Activated CD4-positive, alpha-beta T cell treated with anti-CD3 and anti-CD28 coated beads, Interleukin-2, amount 50 U/mL, for 16 hours (primary cell): ENCODE measurements around the gene EXOC1.
"Not testable (repeated sequence)": the region's sequence is repeated elsewhere in the genome, so short reads cannot be mapped to it uniquely, and the experiment has no call there.

Experiments used
- DNase-seq: peaks from one replicate; pipeline ENCODE4 v3.0.0-alpha.2; 2020

Gene EXOC1

DNA sequence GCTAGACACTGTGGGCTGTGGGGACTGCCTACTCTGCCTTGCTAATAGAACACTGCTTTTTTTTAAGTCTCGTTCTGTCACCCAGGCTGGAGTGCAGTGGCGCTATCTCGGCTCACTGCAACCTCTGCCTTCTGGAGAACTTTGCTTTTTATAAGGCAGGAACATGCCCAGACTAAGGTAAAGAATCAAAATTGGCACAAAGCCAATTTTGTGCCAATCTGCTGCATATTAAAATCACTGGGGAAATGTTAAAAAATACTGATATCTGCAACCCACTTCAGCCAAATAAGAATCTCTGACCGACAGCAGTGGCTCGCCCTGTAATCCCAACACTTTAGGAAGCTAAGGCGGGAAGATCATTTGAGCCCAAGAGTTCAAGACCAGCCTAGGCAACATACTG, 58.8 kb downstream of the EXOC1 start:
- DNase-seq = no peak

DNA sequence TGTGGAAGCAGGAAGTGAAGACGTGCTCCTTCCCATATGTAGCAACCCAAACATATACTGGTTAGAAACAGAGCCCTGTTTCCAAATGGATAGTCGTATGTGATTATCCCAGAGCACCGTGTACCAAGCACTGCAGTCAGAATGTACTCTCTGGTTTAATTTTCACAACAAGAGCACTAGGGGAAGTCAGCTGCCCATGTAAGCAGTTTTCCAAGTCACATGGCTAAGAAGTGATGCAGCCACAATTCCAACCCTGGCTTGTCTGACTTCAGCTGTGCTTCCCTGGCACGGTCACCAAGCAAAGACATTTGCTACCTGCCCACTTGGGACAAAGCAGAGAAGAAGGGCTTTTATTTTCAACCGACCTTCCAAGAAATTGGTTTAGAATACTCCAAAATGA, 67.1 kb downstream of the EXOC1 start:
- DNase-seq = no peak

DNA sequence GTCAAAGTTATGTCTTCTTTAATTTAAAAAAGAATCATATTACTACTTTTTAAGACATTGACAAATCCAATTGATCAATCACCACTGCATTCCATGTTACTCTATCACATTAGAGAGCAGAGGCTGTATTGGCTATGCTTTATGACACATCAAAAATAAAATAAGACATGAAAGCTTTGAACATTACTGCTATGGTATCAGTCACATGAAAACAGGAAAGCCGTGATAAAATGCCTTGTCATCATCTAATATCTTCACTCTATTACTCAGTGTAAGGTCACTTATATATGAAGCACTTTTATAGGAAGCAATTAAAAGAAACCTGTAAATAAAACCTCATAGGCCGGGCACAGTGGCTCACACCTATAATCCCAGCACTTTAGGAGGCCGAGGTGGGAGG, 67.6 kb downstream of the EXOC1 start:
- DNase-seq = no peak

DNA sequence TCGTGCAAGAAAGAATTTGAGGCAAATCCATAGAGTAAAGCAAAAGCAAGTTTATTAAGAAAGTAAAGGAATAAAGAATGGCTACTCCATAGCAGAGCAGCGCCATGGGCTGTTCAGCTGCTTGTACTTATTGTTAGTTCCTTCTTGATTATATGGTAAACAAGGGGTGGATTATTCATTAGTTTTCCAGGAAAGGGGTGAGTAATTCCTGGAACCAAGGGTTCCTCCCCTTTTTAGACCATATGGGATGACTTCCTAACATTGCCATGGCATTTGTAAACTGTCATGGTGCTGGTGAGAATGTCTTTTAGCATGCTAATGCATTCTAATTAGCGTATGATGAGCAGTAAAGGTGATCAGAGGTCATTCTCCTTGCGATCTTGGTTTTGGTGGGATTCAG, 71.8 kb downstream of the EXOC1 start:
- no peak for DNase-seq

DNA sequence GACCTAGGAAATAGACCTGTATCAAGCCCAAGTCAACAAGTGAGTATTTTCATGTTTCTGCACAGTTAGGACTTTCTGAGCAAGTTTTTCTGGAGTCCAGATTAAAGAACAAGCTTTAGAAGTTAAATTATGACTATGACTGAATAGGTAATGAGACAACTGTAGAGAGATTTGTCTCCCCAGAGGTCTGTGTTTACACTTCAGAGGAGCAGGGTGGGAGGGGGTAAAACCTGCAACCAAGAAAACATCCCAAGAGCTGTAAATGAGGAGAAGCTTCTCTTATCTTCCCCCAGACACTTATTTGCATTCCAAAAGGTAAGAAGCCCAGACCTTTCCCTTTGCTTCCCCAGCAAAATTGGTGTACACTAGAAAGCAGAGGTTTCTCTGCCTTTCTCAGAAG, 73.2 kb downstream of the EXOC1 start:
- DNase-seq = no peak

DNA sequence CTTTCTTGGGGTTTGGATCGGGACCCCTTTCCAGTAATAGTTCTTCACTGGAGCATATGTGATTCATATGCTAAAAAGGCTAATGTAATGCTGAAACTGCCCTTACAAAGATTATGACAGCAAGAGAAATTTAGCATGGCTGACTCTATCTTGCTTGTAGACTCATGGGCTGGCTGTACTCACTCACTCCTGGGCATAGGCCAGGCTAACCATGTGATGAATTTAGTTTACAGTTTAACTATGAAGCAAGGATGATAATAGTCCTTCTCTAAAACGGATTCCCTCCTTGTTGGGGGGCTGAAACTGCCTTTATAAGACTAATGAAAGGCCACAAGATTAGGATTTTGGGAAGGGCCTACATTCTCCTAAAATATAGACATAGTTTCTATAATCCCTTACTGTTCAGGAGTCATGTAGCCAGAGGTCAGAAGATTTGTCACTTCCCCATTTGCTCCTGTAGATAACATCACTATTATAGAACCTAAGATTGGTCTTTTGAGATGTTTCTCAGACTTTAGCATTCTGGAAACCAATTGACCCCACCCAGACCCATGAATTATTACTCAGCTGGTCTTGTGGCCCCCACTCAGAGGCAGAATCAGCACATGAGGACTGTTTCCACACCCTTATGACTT, 74.5 kb downstream of the EXOC1 start:
- no peak for DNase-seq

DNA sequence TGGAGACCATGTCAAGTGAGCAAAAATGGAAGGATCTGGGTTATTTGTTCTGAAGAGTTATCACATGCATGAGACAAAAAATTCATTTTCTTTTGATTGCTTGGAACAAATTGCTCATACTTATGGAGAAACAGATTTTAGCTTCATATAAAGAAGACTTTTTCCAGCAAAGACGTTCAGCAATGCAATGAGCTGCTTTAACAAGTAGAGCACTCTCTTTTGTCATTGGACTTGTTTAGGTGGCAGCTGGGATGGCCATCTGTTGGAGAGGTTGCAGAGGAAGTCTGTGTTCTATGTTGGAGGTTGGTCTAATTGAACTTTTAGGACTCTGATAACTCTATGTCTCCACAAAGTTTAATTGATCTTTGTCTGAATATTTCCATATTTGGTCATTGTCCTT, 75.4 kb downstream of the EXOC1 start:
- no peak for DNase-seq

DNA sequence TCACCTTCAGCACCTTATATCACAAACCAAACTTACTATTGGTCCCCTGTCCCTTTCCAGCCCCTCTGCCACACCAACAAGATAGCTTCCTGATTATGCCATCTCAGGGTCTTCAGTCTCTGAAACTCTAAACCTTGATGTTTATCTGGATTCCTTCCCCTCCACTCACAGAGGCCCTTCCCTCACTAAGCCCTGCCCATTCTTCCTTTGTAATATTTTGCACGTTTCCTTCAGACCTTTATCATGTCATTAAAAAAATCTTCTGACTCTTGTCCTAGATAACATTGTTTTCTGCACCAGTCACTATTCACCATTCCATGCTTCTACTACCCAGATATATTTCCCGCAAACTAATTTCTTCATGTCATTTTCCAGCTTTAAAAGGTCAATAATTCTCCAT, 77.6 kb downstream of the EXOC1 start:
- DNase-seq = no peak

DNA sequence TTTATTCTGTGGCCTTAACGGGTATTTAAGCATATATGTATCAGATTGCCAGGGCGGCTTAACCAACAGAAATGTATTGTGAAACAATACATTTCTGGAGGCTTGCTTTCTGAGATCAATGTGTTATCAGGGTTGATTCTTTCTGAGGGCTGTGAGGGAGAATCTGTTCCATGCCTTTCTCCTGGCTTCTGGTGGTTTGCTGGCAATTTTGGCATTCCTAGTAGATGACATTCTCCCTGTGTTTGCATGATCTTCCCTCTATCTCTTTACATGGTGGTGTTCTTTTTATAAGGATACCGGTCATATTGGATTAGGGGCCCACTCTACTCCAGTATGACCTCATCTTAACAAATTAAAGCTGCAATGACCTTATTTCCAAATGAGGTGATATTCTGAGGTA, 78.4 kb downstream of the EXOC1 start:
- no peak for DNase-seq

DNA sequence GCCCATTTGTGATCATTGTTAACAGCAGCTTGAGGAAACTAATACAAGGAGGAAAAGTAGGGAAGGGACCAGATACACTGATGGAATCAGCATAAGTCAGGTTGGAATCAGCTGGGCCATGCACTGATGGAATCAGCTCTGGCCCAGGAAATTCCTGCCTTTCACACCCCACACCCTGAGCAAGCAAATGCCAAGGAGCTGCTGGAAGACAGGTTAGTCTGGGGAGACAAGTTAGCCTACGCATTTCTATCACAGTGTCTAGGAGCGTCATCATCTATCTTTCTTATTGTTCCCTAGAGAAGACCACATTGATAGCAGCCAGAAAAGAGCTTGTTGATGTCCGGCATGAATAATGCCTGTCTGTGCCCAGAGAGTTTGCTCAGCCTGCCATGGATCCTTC, 79.1 kb downstream of the EXOC1 start:
- DNase-seq = no peak

DNA sequence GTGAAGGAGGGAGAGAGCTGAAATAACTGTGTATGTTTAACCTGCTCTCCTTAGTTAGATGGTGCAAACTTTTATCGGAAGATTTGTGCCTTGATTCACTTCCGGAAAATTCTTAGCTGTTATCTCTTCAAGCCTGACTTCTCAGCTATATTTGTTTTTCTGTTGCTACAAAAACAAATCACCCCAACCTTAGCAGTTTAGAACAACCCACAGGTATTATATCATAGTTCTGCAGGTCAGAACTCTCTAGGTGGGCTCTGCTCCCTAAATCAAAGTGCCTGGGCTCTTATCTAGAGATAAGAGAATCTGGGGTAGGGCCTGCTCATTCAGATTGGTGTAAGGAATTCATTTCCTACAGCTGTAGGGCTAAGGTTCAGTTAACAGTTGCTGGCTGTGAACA, 80.2 kb downstream of the EXOC1 start:
- no peak for DNase-seq

DNA sequence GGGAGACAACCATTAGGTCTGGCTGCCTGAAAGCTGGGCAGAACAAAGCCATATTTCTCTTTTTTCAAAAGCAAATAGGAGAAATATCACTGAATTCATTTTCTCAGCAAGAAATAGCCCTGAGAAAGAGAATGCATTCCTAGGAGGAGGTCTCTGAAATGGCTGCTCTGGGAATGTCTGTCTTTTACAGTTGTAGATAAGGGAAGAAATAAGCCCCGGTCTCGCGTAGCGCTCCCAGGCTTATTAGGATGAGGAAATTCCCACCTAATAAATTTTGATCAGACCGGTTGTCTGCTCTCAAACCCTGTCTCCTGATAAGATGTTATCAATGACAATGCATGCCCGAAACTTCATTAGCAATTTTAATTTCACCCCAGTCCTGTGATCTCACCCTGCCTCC, 82.5 kb downstream of the EXOC1 start:
- not testable (repeated sequence) for DNase-seq

DNA sequence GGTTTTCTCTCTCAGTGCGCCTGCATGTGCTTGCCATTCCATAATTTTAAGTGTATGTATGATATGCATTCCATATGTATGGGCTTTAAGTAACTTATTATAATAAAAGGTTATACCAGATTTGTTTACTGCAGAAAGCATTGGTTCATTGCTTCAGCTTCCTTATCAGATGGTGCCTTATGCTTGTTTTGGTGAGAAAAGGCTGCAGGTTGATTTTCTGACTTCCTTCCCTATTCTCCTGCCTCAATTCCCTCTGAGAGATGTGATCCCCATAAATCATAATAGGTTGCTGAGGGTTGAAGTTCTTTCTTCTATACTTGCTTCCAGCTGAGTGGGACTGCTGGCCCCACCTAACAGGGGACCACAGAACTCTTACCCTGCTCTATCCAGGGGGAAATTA, 85.0 kb downstream of the EXOC1 start:
- DNase-seq = no peak

DNA sequence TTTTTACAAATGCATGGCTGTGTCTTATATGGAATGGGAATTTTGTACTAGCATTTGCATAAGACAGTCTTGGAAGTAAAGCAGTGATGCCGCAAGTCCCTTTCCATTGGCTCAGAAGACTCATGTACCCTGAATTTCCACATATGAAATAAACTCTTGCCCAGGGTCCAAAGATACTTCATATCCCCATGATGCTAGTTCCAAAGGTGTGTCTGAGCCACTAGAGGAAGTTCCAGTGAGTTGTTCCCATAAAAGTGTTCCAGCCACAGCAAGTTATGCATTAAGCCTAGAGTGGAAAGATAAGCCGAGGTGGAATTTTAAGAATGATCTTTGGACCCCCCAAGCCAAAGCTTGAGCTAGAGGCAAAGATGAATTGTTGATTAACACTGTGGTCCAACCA, 86.0 kb downstream of the EXOC1 start:
- DNase-seq = no peak

DNA sequence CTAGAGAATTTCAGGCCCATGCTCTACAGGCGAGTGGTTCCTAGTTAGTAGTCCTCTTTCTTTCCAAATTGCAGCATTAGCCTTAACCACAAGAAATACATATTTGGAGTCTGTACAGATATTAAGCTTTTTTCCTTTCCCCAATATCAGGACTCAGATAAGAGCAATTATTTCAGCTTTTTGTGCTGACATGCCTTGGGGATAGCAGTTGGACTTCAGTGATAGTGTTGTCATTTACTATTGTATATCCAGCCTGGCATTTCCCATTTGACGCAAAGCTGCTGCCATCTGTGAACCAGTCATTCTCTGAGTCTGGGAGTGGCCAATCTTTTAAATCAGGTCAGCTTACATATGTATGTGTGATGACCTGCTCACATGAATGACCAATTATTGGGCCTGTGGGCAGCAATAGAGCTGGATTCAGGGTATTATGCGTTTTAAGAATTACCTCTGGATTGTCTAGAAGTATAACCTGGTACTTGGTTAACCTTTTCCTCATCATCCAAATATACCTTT, 88.5 kb downstream of the EXOC1 start:
- no peak for DNase-seq

DNA sequence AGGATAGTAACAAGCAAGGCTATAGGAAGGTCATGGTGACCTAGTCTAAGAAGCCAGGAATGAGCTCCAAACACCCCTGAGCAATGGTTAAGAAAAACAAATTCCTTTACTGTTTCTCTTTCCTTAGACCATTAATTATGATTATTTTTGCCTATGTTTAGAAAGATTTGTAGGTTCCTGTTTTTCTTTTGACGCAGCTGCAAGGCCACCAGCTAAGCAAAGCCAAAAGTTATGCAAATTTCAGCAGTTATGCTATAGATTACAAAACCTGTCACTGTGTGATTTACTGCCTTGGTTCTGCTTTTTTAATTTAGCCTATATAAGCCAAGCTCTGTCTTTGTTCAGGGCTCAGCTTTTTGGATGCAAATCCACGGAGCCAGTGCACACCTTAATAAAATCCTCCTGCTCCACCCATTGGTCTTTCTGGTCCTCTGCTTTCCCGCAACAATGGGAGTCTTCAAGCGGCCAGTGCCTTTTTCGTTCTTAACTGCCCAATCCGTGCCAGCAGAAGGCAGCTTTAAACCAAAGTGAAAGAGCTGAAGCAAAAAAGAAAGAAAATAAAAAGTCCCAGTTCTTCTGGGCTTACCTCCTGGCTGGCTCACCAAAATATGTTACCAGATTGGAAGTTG, 93.9 kb downstream of the EXOC1 start:
- DNase-seq = peak; percentile 23

DNA sequence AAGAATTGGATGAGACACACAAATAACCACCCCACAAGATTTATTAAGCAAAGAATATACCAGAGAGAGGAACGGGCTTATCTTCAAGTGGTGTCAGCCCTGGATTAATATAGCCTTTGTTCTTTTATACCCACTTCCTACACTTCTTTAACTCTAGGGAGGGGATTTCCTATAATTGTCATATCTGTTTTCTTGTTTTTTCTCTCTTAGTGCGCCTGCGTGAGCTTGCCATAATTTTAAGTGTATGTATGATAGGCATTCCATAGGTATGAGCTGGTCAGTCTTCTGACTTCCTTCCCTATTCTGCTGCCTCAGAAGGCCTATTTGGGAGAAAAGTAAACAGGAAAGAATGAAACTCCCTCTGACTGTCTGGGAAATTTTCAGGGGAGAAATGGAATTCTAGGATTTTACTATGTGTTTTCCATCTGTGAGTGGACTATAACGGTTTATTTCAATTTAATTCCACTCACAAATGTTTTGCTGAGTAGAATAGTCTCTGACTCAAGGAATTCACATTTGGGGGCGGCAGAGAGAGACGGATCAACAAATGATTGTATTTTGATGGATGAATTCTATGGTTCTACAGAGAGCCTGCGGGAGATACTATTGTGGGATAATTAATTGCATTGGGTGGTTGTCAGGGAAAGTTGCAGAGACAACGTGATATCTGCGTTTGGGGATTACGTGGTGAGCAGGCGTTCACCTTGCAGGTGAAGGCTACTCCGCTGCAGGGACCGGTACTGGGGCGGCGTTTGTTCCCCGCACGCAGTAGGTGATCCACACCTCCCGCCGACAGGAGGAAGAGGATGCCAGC, 94.7 kb downstream of the EXOC1 start:
- DNase-seq = peak; percentile 72

DNA sequence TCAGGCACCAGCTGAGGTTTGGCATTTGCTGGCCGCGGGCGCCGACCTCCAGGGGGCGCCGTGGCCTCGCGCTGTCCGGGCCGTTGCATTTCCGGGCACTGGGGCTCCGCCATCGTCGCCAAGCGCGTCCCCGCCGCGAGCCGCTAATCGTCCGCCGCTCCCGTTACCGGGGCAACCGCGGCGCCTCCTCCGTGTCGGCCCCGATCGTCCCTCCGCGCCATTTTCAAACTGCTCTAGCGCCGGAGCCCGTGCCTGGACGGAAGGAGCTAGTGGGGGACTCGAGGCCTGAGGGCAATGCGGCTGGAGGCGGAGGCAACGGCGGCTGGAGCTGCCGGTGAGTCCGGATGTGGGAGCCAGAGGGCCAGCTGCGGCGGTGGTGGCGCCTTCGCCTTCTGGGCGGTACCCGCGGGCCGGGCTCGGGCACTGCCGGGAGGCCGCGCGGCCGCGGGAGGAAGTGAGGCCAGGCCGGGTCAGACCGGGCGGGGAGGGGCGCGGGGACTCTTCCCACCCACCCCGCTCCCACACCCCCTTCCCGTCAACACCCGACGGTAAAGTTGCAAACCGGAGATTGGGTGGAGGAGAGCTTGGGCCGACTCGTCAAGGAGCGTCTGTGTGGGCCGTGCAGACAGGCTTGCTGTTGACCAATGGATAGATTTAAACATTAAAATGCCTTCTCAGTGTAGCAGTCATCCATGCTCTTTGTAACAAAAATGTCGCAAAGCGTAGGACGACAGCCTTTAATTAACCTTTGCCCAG, 95.5 kb downstream of the EXOC1 start, which contains the start of gene CEP135:
TSS of gene CEP135 (plus strand) at position 220 of the 756 bp plus-strand sequence. CDS start 3,186 bp downstream, outside the sequence.
- peak; percentile 93 for DNase-seq

DNA sequence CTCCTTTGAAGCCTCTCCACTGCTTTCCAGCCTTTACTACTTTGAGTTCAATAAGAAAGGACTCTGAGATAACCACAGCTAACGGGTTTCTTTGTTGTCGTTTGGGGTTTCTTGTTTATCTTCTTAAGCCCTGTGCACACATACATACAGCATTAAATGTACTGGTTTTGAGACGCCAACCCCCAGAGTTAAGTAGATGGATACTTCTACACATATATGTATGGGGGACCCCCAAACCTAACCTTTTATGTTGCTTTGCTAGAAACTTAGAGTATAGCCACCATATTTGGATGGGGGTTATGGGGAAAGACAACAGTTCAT, 96.0 kb downstream of the EXOC1 start:
- DNase-seq = no peak

DNA sequence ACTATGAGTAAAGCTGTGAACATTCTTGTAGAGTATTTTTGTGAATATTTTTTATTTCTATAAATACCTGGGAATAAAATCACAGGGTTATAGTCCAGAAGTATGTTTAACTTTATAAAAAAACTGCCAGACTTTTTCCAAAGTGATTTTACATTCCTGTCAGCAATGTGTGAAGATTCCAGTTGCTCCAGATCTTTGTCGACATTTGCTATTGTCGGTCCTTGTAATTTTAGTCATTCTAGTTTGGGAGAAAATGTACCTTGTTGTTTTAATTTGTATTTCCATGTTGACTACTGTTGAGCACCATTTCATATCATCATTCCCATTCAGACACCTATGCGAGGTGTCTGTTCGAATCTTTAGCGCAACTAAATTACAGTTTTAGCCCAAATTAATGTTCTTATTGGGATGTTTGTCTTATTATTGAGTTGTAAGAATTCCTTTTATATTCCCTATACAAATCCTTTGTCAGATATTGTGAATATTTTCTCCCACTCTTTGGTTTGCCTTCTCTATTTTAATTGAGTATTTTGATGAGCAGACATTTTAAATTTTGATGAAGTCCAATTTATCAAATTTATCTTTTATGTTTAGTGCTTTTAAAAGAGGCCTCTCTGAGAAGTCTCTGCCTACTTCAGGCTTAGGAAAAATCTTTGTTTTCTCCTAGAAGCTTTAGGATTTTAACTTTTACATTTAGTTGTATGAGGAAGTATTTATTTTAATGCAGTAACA, 97.9 kb downstream of the EXOC1 start:
- DNase-seq = no peak
